Activated CD8-positive, alpha-beta T cell treated with anti-CD3 and anti-CD28 coated beads for 36 hours (primary cell): ENCODE results near the gene SPG11. TPM values are rescaled to one million over a fixed set of nuclear protein-coding genes. Genes with fewer than 3 reads are reported as not detected.

ENCODE experiments used
- ATAC-seq: fragments of 200-7000 bp; cut with Tn5 transposase; one replicate; pipeline ENCODE4 v1.10.0; 2021; ENCODE audit warnings: mild to moderate bottlenecking, moderate library complexity
- CTCF ChIA-PET: fragments of 350-600 bp; sonication (Branson Sonifier 250); formaldehyde crosslinking; loops from one replicate; lab custom pipeline; 2021; ENCODE audit warnings: antibody characterized with exemption; lab: Charles Lee
- POLR2A ChIA-PET: fragments of 350-600 bp; sonication (Branson Sonifier 250); formaldehyde crosslinking; loops from one replicate; lab custom pipeline; 2021; ENCODE audit warnings: antibody characterized with exemption; lab: Charles Lee
- DNase-seq: peaks from one replicate; pipeline ENCODE4 v3.0.0-alpha.2; 2020
- H3K27ac Mint-ChIP-seq: one replicate; pipeline ENCODE4 v1.8.0; 2021; ENCODE audit warnings: mild to moderate bottlenecking, mixed read lengths
- H3K27me3 Mint-ChIP-seq: one replicate; pipeline ENCODE4 v1.8.0; 2021; ENCODE audit warnings: mixed read lengths
- H3K36me3 Mint-ChIP-seq: one replicate; pipeline ENCODE4 v1.8.0; 2021; ENCODE audit warnings: low read depth, mixed read lengths
- H3K4me1 Mint-ChIP-seq: one replicate; pipeline ENCODE4 v1.8.0; 2021; ENCODE audit warnings: low read depth, mixed read lengths
- H3K4me3 Mint-ChIP-seq: one replicate; pipeline ENCODE4 v1.8.0; 2021; ENCODE audit warnings: mild to moderate bottlenecking, moderate library complexity, mixed read lengths
- H3K9me3 Mint-ChIP-seq: one replicate; pipeline ENCODE4 v1.8.0; 2021; ENCODE audit warnings: mixed read lengths
- intact Hi-C: fragments of 100-400 bp; cut with micrococcal nuclease; formaldehyde crosslinking; loops from one replicate; pipeline ENCODE4 v1.10.0; 2022
- total RNA-seq, 2 experiments: library from RNA; stranded (reverse); gene quantifications; one replicate each; pipeline ENCODE4 v1.2.3, GENCODE V29; 2021
- TF ChIP-seq, protein P1 (sequence below): fragments of 200-600 bp; IDR thresholded peaks from one replicate; pipeline ENCODE4 v1.8.0; 2022; ENCODE audit warnings: antibody characterized with exemption, mild to moderate bottlenecking

The SPG11 gene
- total RNA-seq, 2 experiments from 2014 or later = 68.6 to 71.5 TPM

DNA sequence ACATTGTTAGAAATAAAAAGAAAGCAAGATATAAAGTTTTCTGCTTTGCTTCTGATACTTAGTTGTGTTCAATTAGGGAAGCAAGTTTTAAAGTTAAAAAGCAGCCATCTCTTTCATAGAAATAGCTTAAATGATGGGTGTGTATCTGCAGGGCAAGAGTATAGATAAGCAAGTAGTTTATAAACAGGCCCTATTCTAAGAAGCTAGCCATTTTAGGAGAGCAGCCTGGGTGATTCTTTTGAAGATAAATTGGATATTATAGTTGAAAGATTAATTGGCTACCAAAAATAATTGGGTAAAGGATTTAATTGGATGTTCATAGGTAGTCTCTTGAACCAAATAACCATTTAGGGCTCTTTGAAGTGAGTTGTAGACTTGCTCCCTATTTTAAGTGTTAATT is 120.9 kb downstream of the SPG11 start:
- no peaks in the 10 kb centered on the region for H3K27me3 Mint-ChIP-seq
- ATAC-seq (no peak), DNase-seq (no peak)
- ChIA-PET POLR2A (interaction anchor here (1.1 kb wide), 1 partner anchor 9 kb away, joined by 4 read pairs; no protein-coding TSS in a partner anchor), CTCF (interaction anchor here (1.2 to 2.3 kb wide), 2 partner anchors 36 to 42 kb away, joined by 3 to 8 read pairs; no protein-coding TSS in a partner anchor)
- H3K4me3 Mint-ChIP-seq = no peak overlapping the region
- no peak overlapping the region for H3K27ac Mint-ChIP-seq
- TF ChIP-seq, protein P1, sequence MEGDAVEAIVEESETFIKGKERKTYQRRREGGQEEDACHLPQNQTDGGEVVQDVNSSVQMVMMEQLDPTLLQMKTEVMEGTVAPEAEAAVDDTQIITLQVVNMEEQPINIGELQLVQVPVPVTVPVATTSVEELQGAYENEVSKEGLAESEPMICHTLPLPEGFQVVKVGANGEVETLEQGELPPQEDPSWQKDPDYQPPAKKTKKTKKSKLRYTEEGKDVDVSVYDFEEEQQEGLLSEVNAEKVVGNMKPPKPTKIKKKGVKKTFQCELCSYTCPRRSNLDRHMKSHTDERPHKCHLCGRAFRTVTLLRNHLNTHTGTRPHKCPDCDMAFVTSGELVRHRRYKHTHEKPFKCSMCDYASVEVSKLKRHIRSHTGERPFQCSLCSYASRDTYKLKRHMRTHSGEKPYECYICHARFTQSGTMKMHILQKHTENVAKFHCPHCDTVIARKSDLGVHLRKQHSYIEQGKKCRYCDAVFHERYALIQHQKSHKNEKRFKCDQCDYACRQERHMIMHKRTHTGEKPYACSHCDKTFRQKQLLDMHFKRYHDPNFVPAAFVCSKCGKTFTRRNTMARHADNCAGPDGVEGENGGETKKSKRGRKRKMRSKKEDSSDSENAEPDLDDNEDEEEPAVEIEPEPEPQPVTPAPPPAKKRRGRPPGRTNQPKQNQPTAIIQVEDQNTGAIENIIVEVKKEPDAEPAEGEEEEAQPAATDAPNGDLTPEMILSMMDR = no peak
- H3K36me3 Mint-ChIP-seq = peaks cover 63% of the 10 kb centered on the region
- intact Hi-C loops = no loop called here
- peaks cover 1% of the 10 kb centered on the region for H3K9me3 Mint-ChIP-seq
- H3K4me1 Mint-ChIP-seq = peaks cover 61% of the 10 kb centered on the region

GRCh38 chr15:44541282-44541958 is 122.0 kb downstream of the SPG11 start:
- ChIA-PET POLR2A (interaction anchor here (0.6 kb wide), 2 partner anchors 97 to 1804 kb away, joined by 3 read pairs; partner anchors contain the start of gene CDAN1), CTCF (interaction anchor here (2.3 kb wide), 1 partner anchor 43 kb away, joined by 8 read pairs; no protein-coding TSS in a partner anchor)
- peaks cover 54% of the 10 kb centered on the region for H3K4me1 Mint-ChIP-seq
- H3K27ac Mint-ChIP-seq = peak overlapping the region; percentile 55
- TF ChIP-seq, protein P1 = no peak
- ATAC-seq (no peak), DNase-seq (no peak)
- H3K36me3 Mint-ChIP-seq = peaks cover 56% of the 10 kb centered on the region
- H3K4me3 Mint-ChIP-seq = no peak overlapping the region
- no peaks in the 10 kb centered on the region for H3K27me3 Mint-ChIP-seq
- peaks cover 1% of the 10 kb centered on the region for H3K9me3 Mint-ChIP-seq
- intact Hi-C loops = no loop called here

- intact Hi-C loops = loop anchor here (1.0 to 10.0 kb wide), 3 partner anchors 9 to 233 kb away; partner anchors contain the start of gene CTDSPL2
- Mint-ChIP-seq H3K27me3 (no peaks in the 10 kb centered on the region), H3K9me3 (no peaks in the 10 kb centered on the region), H3K4me1 (peaks cover 51% of the 10 kb centered on the region), H3K4me3 (peak overlapping the region; percentile 87), H3K36me3 (peaks cover 56% of the 10 kb centered on the region), H3K27ac (peak overlapping the region; percentile 96)
- peak; percentile 31 for DNase-seq
- no peak for ATAC-seq
- CTCF ChIA-PET = interaction anchor here (0.8 to 2.4 kb wide), 4 partner anchors 8 to 109 kb away, joined by 3 to 15 read pairs (median 4); no protein-coding TSS in a partner anchor
- POLR2A ChIA-PET = interaction anchor here (0.6 to 2.8 kb wide), 8 partner anchors 9 to 250 kb away, joined by 3 to 41 read pairs (median 4); partner anchors contain the start of gene CTDSPL2
- TF ChIP-seq, protein P1 = no peak
These were observed 125.7 kb downstream of the SPG11 start for GRCh38 chr15:44537735-44538240.

DNA sequence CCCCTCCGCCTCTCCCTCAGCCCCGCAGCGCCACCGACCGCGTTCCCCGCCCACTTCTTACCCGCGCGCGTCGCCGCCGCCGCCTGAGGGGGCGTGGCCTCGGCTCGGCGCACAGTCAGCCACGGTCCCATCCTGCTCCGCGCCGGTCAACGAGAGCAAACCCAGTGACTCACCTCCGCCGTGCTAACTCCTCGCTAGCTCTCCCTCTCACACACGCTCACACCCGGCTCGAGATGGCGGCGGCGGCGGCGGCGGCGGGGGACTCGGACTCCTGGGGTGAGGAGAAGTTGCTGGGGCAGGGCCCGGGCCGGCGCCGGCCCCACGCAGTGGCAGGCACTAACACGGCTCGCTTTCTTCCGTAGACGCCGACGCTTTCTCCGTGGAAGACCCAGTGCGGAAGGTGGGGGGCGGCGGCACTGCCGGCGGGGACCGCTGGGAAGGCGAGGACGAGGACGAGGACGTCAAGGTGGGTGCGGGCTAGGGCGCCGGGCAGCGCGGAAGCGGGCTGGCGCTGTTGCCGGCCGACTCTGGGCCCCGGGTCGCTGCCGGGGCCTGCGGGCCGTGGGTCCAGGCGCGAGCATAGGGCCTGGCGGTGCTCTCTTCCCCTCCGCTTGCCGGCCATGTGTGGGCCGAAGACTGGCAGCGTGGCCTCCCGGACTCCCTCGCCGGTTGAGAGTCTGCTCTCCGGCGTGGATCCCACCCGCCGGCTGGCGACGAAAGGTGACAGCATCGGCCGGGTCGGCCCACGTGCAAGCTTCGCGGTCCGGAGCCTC is 126.3 kb downstream of the SPG11 start, which contains the start of gene EIF3J:
EIF3J (plus strand) TSS at position 186 of the 773 bp plus-strand sequence; CDS start at position 234, 48 bp downstream.
- CTCF ChIA-PET = interaction anchor here (1.1 to 2.4 kb wide), 3 partner anchors 8 to 109 kb away, joined by 4 to 15 read pairs (median 4); no protein-coding TSS in a partner anchor
- TF ChIP-seq, protein P1 = no peak
- no peaks in the 10 kb centered on the region for H3K27me3 Mint-ChIP-seq
- H3K4me3 Mint-ChIP-seq = peak within 1 kb of the TSS; percentile 87
- peaks cover 52% of the 10 kb centered on the region for H3K36me3 Mint-ChIP-seq
- ATAC-seq (peak; percentile 93), DNase-seq (peak; percentile 95)
- intact Hi-C loops = loop anchor here (1.0 to 10.0 kb wide), 3 partner anchors 9 to 232 kb away; partner anchors contain the start of gene CTDSPL2
- POLR2A ChIA-PET = interaction anchor here (0.6 to 2.8 kb wide), 10 partner anchors 9 to 251 kb away, joined by 3 to 41 read pairs (median 3); partner anchors contain the start of gene CTDSPL2
- peak within 1 kb of the TSS; percentile 96 for H3K27ac Mint-ChIP-seq
- peaks cover 45% of the 10 kb centered on the region for H3K4me1 Mint-ChIP-seq
- H3K9me3 Mint-ChIP-seq = no peaks in the 10 kb centered on the region
